ENCODE measurements around the gene XXYLT1. TPM values are rescaled to one million over a fixed set of nuclear protein-coding genes. Genes with fewer than 3 reads are reported as not detected.

The XXYLT1 gene
- total and polyA plus RNA-seq, 9 donors: 17.2 to 30.7 (median 23.9) TPM

DNA sequence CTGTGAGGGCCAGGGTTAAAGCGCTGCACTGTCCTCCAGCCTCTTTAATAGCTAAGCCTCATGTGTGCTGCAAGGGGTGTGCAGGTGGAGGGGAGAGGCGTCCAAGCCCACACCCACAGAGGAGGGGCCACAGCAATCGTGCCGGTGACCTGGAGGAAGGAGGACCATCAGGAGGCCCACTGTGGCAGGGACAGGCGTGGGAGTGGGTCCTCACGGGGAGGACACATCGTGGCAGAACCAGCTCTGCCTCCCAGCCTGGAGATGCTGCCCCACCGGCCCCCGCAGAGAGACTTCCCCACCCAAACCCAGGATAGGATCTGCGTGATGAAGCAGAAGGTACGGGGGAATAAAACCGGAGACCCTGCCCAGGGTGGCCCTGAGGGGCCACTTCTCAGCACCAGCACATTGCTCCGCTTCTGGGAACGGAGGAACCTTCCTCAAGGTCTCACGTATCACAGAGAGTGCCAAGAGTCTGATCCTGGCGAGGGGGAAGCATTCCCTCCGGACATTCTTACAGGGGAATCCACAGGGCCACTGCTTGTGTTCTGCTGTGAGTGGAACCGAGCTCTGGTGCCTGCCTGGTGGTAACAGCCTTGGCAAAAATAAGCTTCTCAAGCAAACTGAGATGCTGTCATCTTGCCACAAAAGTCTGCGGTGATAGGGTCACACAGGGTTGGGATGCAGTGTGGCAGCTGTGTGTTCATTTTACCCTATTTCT, 199.8 kb downstream of the XXYLT1 start:
- Histone ChIP-seq H3K27ac (ENCODE audit: low read length) (peak overlapping the region; percentile 1), H3K4me3 (ENCODE audit: low read length) (no peak overlapping the region), H3K4me1 (ENCODE audit: control insufficient read depth, insufficient read depth, low read length) (peaks cover 22% of the 10 kb centered on the region), H3K36me3 (ENCODE audit: control insufficient read depth, insufficient read depth, low read length) (peaks cover 17% of the 10 kb centered on the region), H3K9me3 (replicated peaks; ENCODE audit: control insufficient read depth, low read depth, low read length) (no peaks in the 10 kb centered on the region), H3K27me3 (ENCODE audit: control insufficient read depth, insufficient read depth, low read length) (no peaks in the 10 kb centered on the region)
- WGBS (ENCODE audit: insufficient coverage): 66% methylated on average over 11 of the region's 19 CpGs
- no peak for DNase-seq

DNA sequence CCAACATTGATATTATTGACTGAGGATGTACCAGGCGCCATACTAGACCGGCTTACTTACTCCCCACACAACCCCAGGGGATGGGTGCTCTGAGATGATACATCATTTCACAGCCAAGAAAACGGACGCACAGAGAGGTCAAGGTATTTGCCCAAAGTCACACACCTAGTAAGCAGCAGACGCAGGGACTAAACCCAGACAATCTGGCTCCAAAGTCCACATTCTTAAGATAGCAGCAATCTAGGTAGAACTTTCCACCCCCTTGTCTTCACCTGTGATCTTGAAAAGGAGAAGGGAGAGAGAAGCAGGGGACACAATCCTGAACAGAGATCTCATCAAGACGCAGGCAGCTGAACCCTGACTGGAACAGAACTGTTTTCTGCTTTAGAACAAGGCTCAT, 200.6 kb downstream of the XXYLT1 start:
- H3K4me1 ChIP-seq (ENCODE audit: control insufficient read depth, insufficient read depth, low read length): peaks cover 17% of the 10 kb centered on the region
- no peak overlapping the region for H3K27ac ChIP-seq (ENCODE audit: low read length)
- H3K9me3 ChIP-seq (replicated peaks; ENCODE audit: control insufficient read depth, low read depth, low read length): no peaks in the 10 kb centered on the region
- 92% methylated on average over 5 of the region's 6 CpGs for WGBS (ENCODE audit: insufficient coverage)
- H3K36me3 ChIP-seq (ENCODE audit: control insufficient read depth, insufficient read depth, low read length): peaks cover 17% of the 10 kb centered on the region
- H3K27me3 ChIP-seq (ENCODE audit: control insufficient read depth, insufficient read depth, low read length): no peaks in the 10 kb centered on the region
- H3K4me3 ChIP-seq (ENCODE audit: low read length): no peak overlapping the region
- no peak for DNase-seq

DNA sequence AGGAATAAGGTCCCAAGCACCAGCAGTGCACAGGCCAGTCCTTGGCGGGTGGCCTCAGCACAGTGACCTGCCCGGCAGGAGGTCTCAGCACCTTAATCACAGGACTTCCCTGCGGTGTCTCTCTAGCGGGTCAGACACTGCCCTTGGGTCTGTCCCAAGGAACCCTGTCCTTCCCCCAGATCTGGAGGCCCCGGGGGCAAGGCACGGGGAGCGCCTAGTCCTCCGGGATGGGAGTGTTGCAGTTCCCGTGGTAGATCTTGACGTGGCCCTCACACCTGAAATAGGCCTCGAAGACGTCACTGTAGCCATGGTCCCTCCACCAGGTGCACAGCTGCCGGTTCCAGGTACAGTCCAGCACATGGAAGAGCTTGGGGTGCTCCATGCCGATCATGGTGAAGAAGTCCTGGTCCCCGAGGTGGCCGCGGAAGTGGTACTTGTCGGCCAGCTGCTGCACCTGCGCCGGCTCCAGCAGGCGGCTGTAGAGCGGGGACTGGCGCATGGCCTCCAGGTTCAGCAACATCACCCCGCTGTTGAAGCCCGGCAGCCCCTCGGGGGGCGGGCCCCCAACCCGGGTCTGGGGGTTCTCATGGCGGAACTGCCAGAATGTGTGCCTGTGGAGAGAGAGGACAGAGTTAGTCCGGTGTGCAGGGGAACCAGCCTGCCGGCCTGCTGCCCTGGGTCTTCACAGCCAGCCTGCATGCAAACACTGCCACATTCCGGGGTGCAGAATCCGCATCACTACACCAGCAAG, 201.3 kb downstream of the XXYLT1 start:
- no peaks in the 10 kb centered on the region for H3K27me3 ChIP-seq (ENCODE audit: control insufficient read depth, insufficient read depth, low read length)
- peaks cover 17% of the 10 kb centered on the region for H3K36me3 ChIP-seq (ENCODE audit: control insufficient read depth, insufficient read depth, low read length)
- no peak overlapping the region for H3K27ac ChIP-seq (ENCODE audit: low read length)
- DNase-seq: no peak
- 96% methylated on average over 29 of the region's 33 CpGs for WGBS (ENCODE audit: insufficient coverage)
- peaks cover 19% of the 10 kb centered on the region for H3K4me1 ChIP-seq (ENCODE audit: control insufficient read depth, insufficient read depth, low read length)
- no peak overlapping the region for H3K4me3 ChIP-seq (ENCODE audit: low read length)
- H3K9me3 ChIP-seq (replicated peaks; ENCODE audit: control insufficient read depth, low read depth, low read length): no peaks in the 10 kb centered on the region

DNA sequence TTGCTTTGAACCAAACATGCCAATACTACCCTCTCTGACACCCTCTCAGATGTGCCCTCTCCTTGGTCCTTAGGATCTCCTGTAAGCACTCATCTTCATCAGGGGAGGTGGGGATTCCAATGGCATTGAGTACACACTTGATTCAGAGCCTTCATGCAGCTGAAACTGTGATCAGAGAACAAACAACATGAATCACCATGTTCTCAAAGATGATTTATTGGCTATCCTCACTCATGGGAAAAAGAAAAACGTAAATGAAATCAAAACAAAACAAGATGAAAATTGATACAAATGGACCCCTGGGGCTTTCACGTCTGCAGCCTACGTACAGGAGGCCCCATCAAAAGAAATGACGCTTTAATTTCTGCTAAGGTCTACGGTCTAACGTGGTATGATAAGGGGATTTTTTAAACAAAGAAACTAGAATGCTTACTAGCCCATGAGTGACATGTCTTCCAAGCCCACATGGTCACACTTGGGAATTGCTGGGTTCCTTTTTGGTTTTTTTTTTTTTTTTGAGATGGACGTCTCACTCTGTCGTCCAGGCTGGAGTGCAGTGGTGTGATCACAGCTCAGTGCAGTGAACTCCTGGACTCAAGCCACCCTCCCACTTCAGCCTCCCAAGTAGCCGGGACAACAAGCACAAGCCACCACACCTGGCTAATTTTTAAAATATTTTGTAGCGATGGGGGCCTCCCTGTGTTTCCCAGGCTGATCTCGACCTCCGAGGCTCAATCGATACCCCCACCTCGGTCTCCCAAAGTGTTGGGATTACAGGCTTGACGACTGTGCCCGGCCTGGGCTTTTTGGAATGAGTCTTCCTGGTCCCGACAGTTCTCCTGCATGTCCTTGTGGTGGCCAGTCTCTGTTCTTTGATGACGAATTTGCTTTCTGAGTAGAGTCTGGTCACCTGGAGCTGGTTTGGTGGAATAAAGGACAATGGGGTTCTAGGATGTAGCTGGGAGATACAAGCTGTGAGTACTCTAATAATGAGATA, 202.6 kb downstream of the XXYLT1 start:
- H3K27me3 ChIP-seq (ENCODE audit: control insufficient read depth, insufficient read depth, low read length): no peaks in the 10 kb centered on the region
- no peaks in the 10 kb centered on the region for H3K9me3 ChIP-seq (replicated peaks; ENCODE audit: control insufficient read depth, low read depth, low read length)
- peaks cover 28% of the 10 kb centered on the region for H3K4me1 ChIP-seq (ENCODE audit: control insufficient read depth, insufficient read depth, low read length)
- H3K36me3 ChIP-seq (ENCODE audit: control insufficient read depth, insufficient read depth, low read length): peaks cover 17% of the 10 kb centered on the region
- 89% methylated on average over 13 of the region's 18 CpGs for WGBS (ENCODE audit: insufficient coverage)
- DNase-seq: no peak
- no peak overlapping the region for H3K4me3 ChIP-seq (ENCODE audit: low read length)
- H3K27ac ChIP-seq (ENCODE audit: low read length): no peak overlapping the region

DNA sequence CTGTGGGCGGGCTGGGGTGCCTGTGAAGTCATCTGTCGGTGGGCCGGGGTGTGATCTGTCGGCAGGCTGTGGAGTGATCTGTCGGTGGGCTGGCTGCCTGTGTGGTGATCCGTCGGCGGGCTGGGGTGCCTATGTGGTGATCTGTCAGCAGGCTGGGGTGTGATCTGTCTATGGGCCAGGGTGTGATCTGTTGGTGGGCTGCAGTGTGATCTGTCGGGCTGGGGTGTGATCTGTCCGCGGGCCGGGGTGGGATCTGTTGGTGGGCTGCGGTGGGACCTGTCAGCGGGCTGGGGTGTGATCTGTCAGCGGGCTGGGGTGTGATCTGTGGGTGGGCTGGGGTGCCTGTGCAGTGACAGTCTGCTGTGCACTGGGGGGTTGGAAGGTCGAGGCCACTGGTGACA, 204.5 kb downstream of the XXYLT1 start:
- no peak overlapping the region for H3K27ac ChIP-seq (ENCODE audit: low read length)
- 99% methylated on average over 15 of the region's 16 CpGs for WGBS (ENCODE audit: insufficient coverage)

DNA sequence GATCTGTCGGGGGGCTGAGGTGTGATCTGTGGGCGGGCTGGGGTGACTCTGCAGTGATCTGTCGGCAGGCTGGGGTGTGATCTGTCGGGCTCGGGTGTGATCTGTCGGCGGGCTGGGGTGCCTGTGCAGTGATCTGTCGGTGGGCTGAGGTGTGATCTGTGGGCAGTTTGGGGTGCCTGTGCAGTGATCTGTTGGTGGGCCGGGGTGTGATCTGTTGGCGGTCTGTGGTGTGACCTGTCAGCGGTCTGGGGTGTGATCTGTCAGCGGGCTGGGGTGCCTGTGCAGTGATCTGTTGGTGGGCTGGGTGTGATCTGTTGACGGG, 205.1 kb downstream of the XXYLT1 start:
- no peaks in the 10 kb centered on the region for H3K9me3 ChIP-seq (replicated peaks; ENCODE audit: control insufficient read depth, low read depth, low read length)
- H3K4me1 ChIP-seq (ENCODE audit: control insufficient read depth, insufficient read depth, low read length): peaks cover 20% of the 10 kb centered on the region
- H3K4me3 ChIP-seq (ENCODE audit: low read length): no peak overlapping the region
- no peaks in the 10 kb centered on the region for H3K27me3 ChIP-seq (ENCODE audit: control insufficient read depth, insufficient read depth, low read length)
- DNase-seq: no peak
- H3K36me3 ChIP-seq (ENCODE audit: control insufficient read depth, insufficient read depth, low read length): peaks cover 17% of the 10 kb centered on the region
- WGBS (ENCODE audit: insufficient coverage): 96% methylated on average over 12 of the region's 13 CpGs
- no peak overlapping the region for H3K27ac ChIP-seq (ENCODE audit: low read length)

More for the DNA sequence above, 204.5 kb downstream of the XXYLT1 start:
- no peak overlapping the region for H3K4me3 ChIP-seq (ENCODE audit: low read length)
- no peak for DNase-seq
- H3K27me3 ChIP-seq (ENCODE audit: control insufficient read depth, insufficient read depth, low read length): no peaks in the 10 kb centered on the region
- peaks cover 24% of the 10 kb centered on the region for H3K4me1 ChIP-seq (ENCODE audit: control insufficient read depth, insufficient read depth, low read length)
- peaks cover 17% of the 10 kb centered on the region for H3K36me3 ChIP-seq (ENCODE audit: control insufficient read depth, insufficient read depth, low read length)
- H3K9me3 ChIP-seq (replicated peaks; ENCODE audit: control insufficient read depth, low read depth, low read length): no peaks in the 10 kb centered on the region

DNA sequence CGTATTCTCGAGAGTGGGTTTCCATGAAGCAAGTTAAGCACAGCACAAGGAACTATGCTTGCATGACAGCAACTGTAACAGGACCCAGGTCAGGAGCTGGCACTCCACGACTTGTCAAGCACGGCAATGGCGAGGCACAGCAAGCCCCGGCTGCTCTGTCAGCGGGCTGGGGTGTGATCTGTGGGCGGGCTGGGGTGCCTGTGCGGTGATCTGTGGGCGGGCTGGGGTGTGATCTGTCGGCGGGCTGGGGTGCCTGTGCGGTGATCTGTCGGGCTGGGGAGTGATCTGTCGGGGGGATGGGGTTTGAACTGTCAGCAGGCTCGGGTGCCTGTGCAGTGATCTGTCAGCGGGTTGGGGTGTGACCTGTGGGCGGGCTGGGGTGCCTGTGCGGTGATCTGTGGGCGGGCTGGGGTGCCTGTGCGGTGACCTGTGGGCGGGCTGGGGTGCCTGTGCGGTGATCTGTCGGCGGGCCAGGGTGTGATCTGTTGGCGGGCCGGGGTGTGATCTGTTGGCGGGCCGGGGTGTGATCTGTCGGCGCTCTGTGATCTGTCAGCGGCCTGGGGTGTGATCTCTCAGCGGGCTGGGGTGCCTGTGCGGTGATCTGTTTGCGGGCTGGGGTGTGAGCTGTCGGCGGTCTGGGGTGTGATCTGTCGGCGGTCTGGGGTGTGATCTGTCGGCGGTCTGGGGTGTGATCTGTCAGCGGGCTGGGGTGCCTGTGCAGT, 205.7 kb downstream of the XXYLT1 start:
- no peaks in the 10 kb centered on the region for H3K27me3 ChIP-seq (ENCODE audit: control insufficient read depth, insufficient read depth, low read length)
- peaks cover 17% of the 10 kb centered on the region for H3K36me3 ChIP-seq (ENCODE audit: control insufficient read depth, insufficient read depth, low read length)
- peaks cover 20% of the 10 kb centered on the region for H3K4me1 ChIP-seq (ENCODE audit: control insufficient read depth, insufficient read depth, low read length)
- H3K4me3 ChIP-seq (ENCODE audit: low read length): no peak overlapping the region
- no peak for DNase-seq
- no peaks in the 10 kb centered on the region for H3K9me3 ChIP-seq (replicated peaks; ENCODE audit: control insufficient read depth, low read depth, low read length)
- H3K27ac ChIP-seq (ENCODE audit: low read length): peak overlapping the region; percentile 65
- WGBS (ENCODE audit: insufficient coverage): 95% methylated on average over 42 of the region's 42 CpGs

DNA sequence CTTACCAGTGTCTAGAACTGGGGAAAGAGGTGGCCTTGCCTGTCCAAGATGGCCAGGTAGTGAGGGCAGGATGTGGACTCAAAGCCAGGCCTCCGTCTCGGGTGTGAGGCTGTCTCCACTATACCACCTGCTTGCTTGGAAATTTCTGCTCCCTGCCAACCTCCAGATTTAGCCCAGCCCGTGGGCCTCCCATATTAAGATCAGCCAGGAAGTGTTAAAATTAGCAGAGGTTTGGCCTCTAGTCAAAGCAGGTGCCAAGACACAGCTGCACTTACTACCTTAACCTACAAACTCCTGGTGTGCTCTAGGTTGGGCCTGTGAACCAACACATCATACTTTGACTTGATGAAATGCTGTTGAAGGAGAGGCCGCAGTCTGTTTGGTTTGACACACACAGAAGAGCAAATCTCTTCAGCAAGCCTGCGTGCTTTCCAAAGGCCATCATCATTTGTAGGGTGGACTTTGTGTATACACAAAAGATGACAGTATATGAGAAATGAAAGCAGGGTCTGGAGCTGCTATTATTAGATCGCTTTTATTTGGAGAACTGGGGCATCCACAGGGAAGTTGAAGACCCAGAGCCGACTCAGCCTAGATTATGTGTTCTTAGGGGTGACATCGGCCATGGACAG, 206.5 kb downstream of the XXYLT1 start:
- no peaks in the 10 kb centered on the region for H3K27me3 ChIP-seq (ENCODE audit: control insufficient read depth, insufficient read depth, low read length)
- H3K4me3 ChIP-seq (ENCODE audit: low read length): no peak overlapping the region
- DNase-seq: peak; percentile 50
- 88% methylated on average over 1 of the region's 8 CpGs for WGBS (ENCODE audit: insufficient coverage)
- H3K4me1 ChIP-seq (ENCODE audit: control insufficient read depth, insufficient read depth, low read length): peaks cover 22% of the 10 kb centered on the region
- H3K9me3 ChIP-seq (replicated peaks; ENCODE audit: control insufficient read depth, low read depth, low read length): no peaks in the 10 kb centered on the region
- H3K27ac ChIP-seq (ENCODE audit: low read length): peak overlapping the region; percentile 65
- peaks cover 14% of the 10 kb centered on the region for H3K36me3 ChIP-seq (ENCODE audit: control insufficient read depth, insufficient read depth, low read length)

DNA sequence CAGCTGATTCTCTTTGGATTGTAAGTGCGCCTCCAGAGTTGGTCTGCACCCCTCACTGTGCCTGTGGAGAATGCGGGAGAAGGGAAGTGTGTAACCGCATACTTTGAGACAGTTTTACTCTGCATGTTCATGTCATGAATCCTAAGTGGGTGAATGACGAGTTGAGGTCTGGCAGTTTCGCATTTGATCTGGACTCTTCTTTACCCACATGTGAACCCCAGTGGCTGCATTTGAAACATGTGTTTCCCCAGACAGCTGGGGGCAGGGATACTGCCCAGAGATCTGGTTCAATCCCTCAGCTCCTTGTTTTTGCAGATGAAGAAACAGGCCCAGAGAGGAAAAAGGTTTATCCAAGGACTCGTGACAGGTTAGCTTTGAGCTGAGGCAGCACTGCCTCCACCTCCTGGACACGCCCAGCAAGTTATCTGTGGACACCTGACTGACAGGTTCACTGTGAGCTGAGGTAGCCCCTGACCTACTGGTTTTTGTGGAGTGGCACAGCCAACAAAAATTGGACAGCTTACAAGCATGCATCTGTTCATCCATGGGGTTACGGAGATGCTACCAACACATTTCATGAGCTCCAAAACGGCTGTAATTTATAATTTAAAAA, 207.3 kb downstream of the XXYLT1 start:
- Histone ChIP-seq H3K27me3 (ENCODE audit: control insufficient read depth, insufficient read depth, low read length) (no peaks in the 10 kb centered on the region), H3K4me1 (ENCODE audit: control insufficient read depth, insufficient read depth, low read length) (peaks cover 29% of the 10 kb centered on the region), H3K4me3 (ENCODE audit: low read length) (no peak overlapping the region), H3K9me3 (replicated peaks; ENCODE audit: control insufficient read depth, low read depth, low read length) (no peaks in the 10 kb centered on the region), H3K36me3 (ENCODE audit: control insufficient read depth, insufficient read depth, low read length) (peaks cover 7% of the 10 kb centered on the region), H3K27ac (ENCODE audit: low read length) (peak overlapping the region; percentile 42)
- no peak for DNase-seq
- WGBS (ENCODE audit: insufficient coverage): 88% methylated on average over 7 of the region's 9 CpGs

Data from muscle of leg (tissue), 11 donors.